GM21390 (cell line): ENCODE data around the gene SMIM1.
"Not testable (repeated sequence)": the region's sequence is repeated elsewhere in the genome, so short reads cannot be mapped to it uniquely, and the experiment has no call there.

Experiments used
- ATAC-seq: cut with Tn5 transposase; IDR thresholded peaks from one replicate; pipeline ENCODE4 v1.9.1; 2021; ENCODE audit not compliant: unreplicated experiment

SMIM1 gene

GRCh38 chr1:3789421-3790300 is 17.1 kb downstream of the SMIM1 start:
- no peak for ATAC-seq

DNA sequence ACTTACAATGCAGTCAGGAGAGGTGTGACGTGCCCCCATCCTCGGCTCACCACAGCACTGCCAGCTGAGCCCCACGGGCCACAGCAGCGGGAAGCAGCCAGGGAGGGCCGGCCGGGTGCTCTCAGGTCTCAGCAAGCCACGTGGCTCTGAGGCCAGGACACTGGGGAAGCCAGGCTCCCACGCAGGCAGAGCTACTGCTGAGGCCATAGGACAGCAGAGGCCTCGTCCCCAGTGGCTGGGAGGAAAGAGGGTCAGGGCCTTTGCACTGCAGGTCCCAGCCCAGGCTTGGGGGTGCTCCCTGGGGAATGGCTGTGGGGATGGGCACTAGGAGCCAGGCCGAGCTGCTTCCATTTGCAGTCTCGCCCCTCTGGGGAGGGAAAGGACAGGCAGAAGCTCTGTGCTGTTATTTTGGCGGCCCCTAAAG is 18.0 kb downstream of the SMIM1 start:
- ATAC-seq: no peak

DNA sequence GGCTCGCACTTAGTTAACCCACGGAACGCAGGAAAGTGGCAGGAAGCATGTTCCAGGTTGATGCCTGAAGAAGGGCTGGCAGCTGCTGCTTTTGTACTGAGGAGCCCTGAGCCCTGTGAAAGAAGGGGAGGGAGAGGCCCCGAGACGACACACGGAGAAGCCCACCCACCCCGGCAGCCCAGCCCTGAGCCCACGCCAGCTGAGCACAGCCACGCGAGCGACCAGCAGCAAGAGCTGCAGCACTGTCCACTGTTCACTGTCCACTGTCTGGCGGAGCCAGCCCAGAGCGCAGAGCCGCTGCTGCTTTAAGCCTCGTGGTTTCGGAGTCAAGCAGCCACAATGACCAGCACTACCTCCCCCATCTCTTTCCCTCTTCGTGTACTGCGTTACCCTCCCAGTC is 18.4 kb downstream of the SMIM1 start:
- ATAC-seq: no peak

DNA sequence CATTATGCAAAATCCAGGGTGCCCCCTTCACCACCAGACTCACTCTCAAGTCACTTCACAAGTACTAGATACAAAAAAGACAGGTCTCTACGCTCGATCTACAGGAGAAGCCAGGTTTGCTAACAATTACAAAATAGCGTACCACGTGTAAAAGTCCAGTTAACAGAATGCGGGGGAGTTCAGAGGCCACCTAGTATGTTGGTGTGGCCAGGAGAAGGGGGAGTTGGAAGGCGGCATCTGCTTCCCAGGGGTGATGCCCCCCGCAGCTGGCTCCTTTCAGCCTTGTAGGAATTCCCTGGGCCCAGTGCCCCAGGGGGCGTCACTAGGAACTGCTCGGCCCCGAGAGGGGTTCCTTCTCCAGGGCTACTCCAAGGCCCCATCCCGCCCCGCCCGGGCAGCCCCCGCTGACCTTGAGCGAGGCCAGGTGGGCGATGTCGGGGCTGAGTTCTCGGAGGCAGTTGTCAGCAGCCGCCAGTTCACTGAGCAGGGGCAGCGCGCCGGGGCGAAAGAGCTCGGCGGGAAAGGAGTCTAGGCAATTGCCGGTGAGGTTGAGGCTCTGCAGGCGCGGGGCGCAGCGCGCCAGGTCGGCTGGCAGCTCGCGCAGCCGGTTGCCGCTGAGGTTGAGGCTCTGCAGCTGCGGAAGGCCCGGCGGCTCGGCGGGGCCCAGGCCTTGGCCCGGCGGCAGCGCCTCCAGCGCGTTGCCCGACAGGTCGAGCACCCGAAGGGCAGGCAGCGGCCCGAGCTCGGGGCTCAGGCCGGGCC is 23.1 kb downstream of the SMIM1 start:
- ATAC-seq: no peak

DNA sequence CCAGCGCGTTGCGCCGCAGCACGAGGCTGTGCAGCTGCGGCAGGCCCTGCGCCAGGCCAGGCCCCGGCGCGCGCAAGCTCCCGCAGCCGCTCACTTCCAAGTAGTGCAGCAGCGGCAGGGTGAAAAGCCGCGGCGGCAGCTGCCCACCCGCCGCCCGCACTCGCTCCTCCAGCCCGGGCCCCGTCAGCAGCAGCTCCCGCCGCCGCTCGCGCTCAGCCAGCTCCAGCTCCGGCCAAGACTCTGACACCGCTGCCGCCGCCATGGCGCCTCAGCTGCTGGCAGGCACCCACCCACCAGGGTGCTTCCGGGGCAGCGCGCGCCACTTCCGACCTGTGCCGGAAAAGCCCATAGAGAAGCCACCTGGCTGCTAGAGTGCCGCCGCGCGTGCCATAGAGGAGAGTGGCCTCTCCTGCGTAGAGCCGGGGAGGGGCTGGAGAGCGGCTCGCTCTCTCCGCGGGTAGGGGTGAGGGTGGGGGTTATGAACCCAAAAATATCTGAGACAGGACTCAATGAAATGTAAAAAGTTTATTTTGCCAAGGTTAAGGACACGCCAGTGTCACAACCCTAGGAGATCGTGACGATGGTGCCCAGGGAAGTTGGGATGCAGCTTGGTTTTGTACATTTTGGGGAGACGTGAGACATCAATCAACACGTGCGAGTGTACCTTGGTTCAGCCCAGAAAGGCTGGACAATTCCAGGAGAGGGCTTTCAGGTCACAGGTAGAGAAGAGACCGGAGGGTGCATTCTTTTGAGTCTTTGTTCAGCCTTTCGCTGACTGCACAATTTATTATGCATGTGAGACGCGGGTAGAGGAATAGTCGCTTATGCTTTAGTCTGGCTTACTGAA is 23.9 kb downstream of the SMIM1 start, which contains the start of gene LRRC47:
TSS of gene LRRC47 (minus strand) at position 284 of the 847 bp plus-strand sequence. CDS start at position 262, 22 bp downstream.
- ATAC-seq: peak; percentile 97

DNA sequence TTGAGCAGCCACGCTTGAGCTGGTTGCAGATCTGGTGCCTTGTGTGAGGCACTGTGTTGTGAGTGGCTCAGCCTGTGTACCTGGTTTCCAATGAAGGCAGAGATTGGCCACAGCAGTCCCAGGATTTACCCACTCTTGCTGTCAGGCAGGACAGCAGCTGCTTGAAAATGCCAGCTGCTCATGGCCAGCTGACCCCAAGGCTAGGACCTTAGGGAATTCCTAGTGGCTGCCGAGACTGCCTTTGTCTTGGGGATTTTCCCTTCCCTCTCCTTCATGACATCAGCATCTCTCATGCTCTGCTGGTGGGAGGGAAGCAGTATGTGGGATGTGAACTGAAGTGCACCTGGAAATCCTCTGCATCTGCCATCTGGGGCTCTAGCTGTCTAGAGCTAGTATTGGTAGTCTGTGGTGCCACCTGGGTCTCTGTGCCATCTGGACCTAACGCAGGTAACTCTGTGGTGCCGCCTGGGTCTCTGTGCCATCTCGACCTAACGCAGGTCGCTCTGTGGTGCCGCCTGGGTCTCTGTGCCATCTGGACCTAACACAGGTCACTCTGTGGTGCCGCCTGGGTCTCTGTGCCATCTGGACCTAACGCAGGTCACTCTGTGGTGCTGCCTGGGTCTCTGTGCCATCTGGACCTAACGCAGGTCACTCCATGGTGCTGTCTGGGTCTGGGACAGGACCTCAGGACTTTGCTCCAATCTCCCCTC is 27.6 kb downstream of the SMIM1 start:
- no peak for ATAC-seq

- not testable (repeated sequence) for ATAC-seq
Measured at GRCh38 chr1:3800795-3801194, 28.2 kb downstream of the SMIM1 start.

DNA sequence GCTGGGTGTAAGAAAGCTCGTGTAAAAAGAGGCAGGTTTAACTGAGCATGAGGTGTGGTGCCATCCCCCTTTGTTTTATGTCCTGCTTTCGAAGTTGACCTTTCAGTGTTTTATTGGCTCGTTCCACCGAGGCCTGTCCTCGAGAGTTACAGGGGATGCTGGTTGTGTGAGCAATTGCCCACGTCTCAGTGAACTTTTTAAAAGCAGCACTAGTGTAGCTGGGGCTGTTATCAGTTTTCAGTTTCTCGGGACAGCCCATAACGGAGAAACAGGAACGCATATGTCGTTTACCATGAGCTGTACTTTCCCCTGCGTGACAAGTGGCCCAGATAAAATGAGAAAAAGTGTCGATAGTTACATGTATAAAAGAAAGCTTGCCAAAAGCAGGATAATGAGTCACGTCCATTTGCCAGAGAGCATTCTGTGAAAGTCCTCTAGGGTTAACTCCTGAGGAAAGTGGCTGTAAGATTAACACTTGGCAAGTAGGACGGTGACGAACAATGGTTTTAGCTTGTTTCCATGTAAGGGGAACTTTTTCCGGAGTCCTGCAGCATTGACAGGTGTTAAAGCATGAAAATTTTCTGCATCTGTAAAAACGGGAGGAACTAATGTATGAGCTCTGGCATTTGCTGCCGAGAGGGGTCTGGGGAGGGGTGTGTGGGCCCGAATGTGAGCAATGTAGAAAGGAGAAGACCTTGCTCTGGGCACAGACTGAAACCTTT is 31.5 kb downstream of the SMIM1 start:
- no peak for ATAC-seq

- ATAC-seq: not testable (repeated sequence)
Measured at GRCh38 chr1:3804627-3804944, 32.0 kb downstream of the SMIM1 start.

DNA sequence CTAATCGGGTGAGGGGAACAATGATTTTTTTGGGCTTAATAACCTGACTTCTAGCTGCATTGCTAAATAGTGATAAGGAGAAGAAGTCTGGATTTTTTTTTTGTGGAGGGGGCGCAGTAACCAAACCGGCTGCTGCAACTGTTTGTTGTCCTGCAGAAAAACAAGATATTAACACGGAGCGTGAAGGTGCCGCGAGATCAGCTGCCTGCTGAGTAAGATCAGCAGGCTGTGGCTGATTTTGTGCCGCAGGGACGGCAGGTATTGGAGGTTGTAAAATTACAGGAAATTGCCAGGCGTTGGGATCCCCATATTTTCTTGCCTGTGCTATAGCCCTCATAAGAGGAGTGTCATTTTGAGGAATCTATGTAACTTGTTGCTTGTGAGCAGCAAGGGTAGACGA is 32.5 kb downstream of the SMIM1 start:
- no peak for ATAC-seq

DNA sequence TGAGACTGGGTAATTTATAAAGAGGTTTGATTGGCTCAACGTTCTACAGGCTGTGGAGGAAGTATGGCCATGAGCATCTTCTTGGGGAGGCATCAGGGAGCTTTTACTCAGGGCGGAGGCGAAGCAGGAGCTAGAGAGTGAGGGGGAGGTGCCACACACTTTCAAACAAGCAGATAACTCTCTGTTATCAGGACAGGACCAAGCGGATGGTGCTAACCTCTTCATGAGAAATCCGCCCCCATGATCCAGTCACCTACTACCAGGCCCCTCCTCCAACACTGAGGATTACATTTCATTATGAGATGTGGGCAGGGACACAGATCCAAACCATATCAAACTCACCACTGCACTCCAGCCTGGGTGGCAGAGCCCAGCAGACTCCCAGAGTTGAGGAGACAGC is 35.2 kb downstream of the SMIM1 start:
- ATAC-seq: no peak

DNA sequence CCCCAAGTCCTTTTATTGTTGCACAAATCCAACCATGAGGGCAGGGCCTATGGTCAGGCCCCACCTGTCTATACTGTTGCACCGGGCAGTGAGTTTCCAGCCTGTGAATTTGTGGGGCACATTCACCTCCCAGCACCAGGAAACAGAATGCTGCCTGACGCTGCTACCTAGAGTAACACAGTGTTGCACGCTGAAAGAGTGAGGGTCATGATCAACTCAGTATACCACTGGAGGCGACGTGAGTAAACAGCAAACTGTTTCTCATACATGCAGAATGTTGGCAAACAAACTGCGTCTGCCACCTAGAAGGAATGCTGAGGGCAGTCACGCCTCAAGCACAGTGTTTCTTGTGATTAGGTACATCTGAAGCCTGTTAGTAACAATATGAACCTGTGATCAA is 37.1 kb downstream of the SMIM1 start:
- no peak for ATAC-seq

GRCh38 chr1:3810149-3810761 is 37.7 kb downstream of the SMIM1 start:
- ATAC-seq: not testable (repeated sequence)

DNA sequence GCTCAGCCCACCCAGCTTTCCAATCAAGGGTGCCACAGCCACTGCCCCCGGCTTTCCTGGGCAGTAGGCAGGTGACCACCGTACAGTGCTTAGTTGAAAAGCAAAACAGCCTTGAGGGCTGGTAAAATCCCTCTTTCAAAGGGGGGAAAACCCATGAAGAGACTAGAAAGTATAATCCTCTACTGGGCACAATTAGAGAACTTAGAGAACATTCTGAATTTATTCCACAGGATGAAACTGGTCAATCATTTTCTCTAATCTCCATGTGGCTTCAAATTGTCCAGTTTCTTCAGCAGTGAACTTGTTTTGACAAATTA is 39.0 kb downstream of the SMIM1 start:
- ATAC-seq: no peak

DNA sequence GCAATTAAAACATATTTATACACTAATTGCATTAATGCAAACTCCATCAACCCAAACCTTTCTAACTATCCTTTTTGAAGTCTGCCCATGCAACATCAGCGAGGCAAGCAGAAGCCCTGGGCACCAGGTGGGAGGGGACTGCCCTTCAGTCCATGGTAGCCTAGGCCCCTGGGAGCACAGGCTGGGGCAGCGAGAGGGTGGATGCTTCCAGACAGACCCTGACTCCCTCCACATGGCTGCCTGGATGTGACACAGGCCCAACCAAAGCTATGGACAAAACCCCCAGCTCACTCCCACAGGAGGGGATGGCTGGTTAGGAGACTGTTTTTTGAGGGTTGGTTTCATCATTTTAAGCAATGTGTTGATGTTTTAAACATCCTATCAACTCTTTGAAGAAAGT is 41.5 kb downstream of the SMIM1 start:
- ATAC-seq: no peak

DNA sequence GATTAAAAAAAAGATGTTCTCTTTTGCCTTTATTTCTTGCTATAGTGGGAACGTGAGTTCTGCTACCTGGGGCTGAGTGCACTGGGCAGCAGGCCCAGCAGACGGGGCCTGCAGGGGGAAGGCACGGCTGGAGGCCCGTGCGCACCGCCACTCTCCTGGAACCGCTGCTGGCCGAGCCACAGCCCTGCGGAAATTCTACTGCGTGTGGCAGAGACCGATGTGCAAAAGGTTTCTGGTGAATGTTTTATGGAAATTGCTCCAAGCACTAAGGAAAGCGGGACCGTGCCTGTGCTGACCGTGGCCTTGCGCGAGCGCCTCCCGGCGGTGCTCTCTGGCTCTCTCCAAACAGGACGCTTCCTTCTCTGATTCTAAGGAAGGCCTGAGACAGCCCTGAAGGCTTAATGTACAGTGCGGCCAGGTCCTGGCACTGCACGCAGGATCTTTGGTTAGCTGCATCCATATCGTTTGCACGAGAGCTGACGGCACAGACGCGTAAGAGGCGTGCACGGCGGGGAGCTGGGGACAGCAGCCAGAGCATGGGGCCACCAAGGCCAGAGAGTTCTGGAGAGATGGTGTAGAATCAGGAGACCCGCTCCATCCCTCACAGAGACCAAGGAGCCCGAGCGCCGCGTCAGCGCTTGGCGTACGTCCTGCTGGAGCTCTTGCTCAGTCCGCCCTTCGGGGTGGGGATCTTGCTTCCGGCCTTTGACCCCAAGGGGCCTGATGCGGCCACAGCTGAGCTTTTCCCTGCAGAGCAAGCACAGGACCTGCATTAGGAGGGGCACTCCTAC is 42.4 kb downstream of the SMIM1 start:
- no peak for ATAC-seq

DNA sequence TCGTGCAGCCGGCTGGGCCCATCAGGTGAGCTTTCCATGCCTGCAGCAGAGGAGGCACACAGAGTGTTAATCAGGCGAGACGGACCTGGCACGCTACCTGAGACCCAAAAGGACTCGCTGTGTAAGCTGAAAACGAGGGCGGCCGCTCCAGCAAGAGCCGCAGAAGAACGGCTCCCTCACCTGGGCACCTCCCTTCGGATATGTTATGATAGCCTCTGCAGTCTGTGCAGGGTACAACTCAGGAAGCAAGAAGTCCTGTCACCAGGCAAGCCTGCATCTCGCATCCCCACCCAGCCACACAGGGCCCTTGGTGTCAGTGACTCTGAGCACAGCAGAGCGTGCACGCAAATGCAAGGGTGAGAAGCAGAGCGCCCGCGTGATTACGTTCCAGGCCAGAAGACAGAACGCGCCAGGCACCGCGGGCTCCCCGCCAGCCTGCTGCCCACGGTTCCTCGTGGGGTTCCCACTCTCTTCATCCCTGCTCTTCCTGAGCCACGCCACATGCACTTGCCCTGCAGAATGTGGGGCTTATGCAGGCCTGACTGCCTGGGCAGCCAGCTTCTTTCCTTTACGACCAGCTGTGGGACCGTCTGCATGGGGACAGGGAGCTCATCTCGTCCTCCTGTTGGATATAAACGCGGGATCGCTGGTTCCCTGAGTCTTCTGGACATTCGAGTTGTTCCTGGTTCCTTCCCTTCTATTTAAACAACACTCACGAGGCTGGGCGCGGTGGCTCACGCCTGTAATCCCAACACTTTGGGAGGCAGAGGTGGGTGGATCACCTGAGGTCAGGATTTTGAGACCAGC is 44.0 kb downstream of the SMIM1 start:
- ATAC-seq: no peak

- ATAC-seq: no peak
Measured at GRCh38 chr1:3817138-3817740, 44.7 kb downstream of the SMIM1 start.
